Stimulated activated CD8-positive, alpha-beta memory T cell treated with anti-CD3 and anti-CD28 coated beads, Interleukin-4, amount 100 ng/mL, for 1 hour (primary cell): ENCODE measurements around the gene LIMA1.
"Not testable (repeated sequence)": the region's sequence is repeated elsewhere in the genome, so short reads cannot be mapped to it uniquely, and the experiment has no call there.

Source experiments
- DNase-seq, 2 donors: peaks; one replicate each; pipeline ENCODE4 v3.0.0-alpha.2; 2020; ENCODE audit warnings: low read depth in 2 of 2, low spot score in 1 of 2

Gene LIMA1

GRCh38 chr12:50287271-50287670 lies 4.0 kb upstream of the LIMA1 start:
- no peak for DNase-seq

GRCh38 chr12:50285253-50285652 lies 1.9 kb upstream of the LIMA1 start:
- no peak for DNase-seq

- DNase-seq, result no peak
Measured at GRCh38 chr12:50282721-50283228, 545 bp downstream of the LIMA1 start.

- DNase-seq, result no peak
Measured at GRCh38 chr12:50279501-50279900, 3.8 kb downstream of the LIMA1 start.

GRCh38 chr12:50276912-50277671 lies 6.2 kb downstream of the LIMA1 start:
- no peak for DNase-seq

- DNase-seq, result no peak
Measured at GRCh38 chr12:50276068-50276467, 7.3 kb downstream of the LIMA1 start.

- DNase-seq, result no peak
Measured at GRCh38 chr12:50275556-50275955, 7.8 kb downstream of the LIMA1 start.

- DNase-seq, result not testable (repeated sequence)
Measured at GRCh38 chr12:50275127-50275526, 8.2 kb downstream of the LIMA1 start.

- no peak for DNase-seq
Measured at GRCh38 chr12:50271724-50272247, 11.5 kb downstream of the LIMA1 start.

- no peak for DNase-seq
Measured at GRCh38 chr12:50268482-50268881, 14.8 kb downstream of the LIMA1 start.

GRCh38 chr12:50265770-50266524 lies 17.4 kb downstream of the LIMA1 start:
- DNase-seq, result no peak

GRCh38 chr12:50263832-50264231 lies 19.5 kb downstream of the LIMA1 start:
- no peak for DNase-seq

- no peak for DNase-seq
Measured at GRCh38 chr12:50261654-50262053, 21.7 kb downstream of the LIMA1 start.

- no peak for DNase-seq
Measured at GRCh38 chr12:50258167-50258551, 25.2 kb downstream of the LIMA1 start.

GRCh38 chr12:50257236-50258166 lies 25.8 kb downstream of the LIMA1 start:
- DNase-seq, result no peak

GRCh38 chr12:50256761-50257160 lies 26.6 kb downstream of the LIMA1 start:
- no peak for DNase-seq

- no peak for DNase-seq
Measured at GRCh38 chr12:50252977-50253602, 30.2 kb downstream of the LIMA1 start.

GRCh38 chr12:50251619-50252252 lies 31.6 kb downstream of the LIMA1 start:
- no peak for DNase-seq

GRCh38 chr12:50249464-50250182 lies 33.7 kb downstream of the LIMA1 start:
- no peak for DNase-seq
